ENCODE measurements around the gene CALR. TPM values are rescaled to one million over a fixed set of nuclear protein-coding genes. Genes with fewer than 3 reads are reported as not detected.
A peak's percentile ranks its signal among the peaks of the same experiment; 100 is the strongest.

The CALR gene
- total RNA-seq, 1 experiment from 2014 or later = 1,131 TPM

- DNase-seq = no peak
- H3K36me3 ChIP-seq (replicated peaks; ENCODE audit: control insufficient read depth, insufficient read depth, low read length) = peaks cover 24% of the 10 kb centered on the region
- no peak overlapping the region for H3K4me3 ChIP-seq (ENCODE audit: insufficient read depth, low read depth, low read length)
- peaks cover 11% of the 10 kb centered on the region for H3K27me3 ChIP-seq (ENCODE audit: control insufficient read depth, insufficient read depth, low read length)
Observed at GRCh38 chr19:12921047-12921446, 17.4 kb upstream of the CALR start.

GRCh38 chr19:12922959-12923358, 15.4 kb upstream of the CALR start:
- Histone ChIP-seq H3K36me3 (replicated peaks; ENCODE audit: control insufficient read depth, insufficient read depth, low read length) (peaks cover 33% of the 10 kb centered on the region), H3K4me3 (ENCODE audit: insufficient read depth, low read depth, low read length) (no peak overlapping the region), H3K27me3 (ENCODE audit: control insufficient read depth, insufficient read depth, low read length) (peaks cover 11% of the 10 kb centered on the region)
- DNase-seq = no peak

GRCh38 chr19:12924621-12925310, 13.6 kb upstream of the CALR start:
- Histone ChIP-seq H3K36me3 (replicated peaks; ENCODE audit: control insufficient read depth, insufficient read depth, low read length) (peaks cover 45% of the 10 kb centered on the region), H3K27me3 (ENCODE audit: control insufficient read depth, insufficient read depth, low read length) (no peaks in the 10 kb centered on the region), H3K4me3 (ENCODE audit: insufficient read depth, low read depth, low read length) (no peak overlapping the region)
- DNase-seq = peak; percentile 28

- Histone ChIP-seq H3K4me3 (ENCODE audit: insufficient read depth, low read depth, low read length) (no peak overlapping the region), H3K27me3 (ENCODE audit: control insufficient read depth, insufficient read depth, low read length) (no peaks in the 10 kb centered on the region), H3K36me3 (replicated peaks; ENCODE audit: control insufficient read depth, insufficient read depth, low read length) (peaks cover 33% of the 10 kb centered on the region)
- no peak for DNase-seq
Observed at GRCh38 chr19:12930002-12930645, 8.3 kb upstream of the CALR start.

- DNase-seq = no peak
- Histone ChIP-seq H3K27me3 (ENCODE audit: control insufficient read depth, insufficient read depth, low read length) (no peaks in the 10 kb centered on the region), H3K36me3 (replicated peaks; ENCODE audit: control insufficient read depth, insufficient read depth, low read length) (peaks cover 23% of the 10 kb centered on the region), H3K4me3 (ENCODE audit: insufficient read depth, low read depth, low read length) (peak overlapping the region; percentile 99)
Observed at GRCh38 chr19:12932392-12933286, 5.8 kb upstream of the CALR start.

GRCh38 chr19:12933287-12934072, 4.9 kb upstream of the CALR start, which contains the start of gene FARSA:
Gene FARSA (minus strand): TSS chr19:12933711. CDS start chr19:12933696, 15 bp downstream.
- peak; percentile 96 for DNase-seq
- H3K27me3 ChIP-seq (ENCODE audit: control insufficient read depth, insufficient read depth, low read length) = no peaks in the 10 kb centered on the region
- H3K4me3 ChIP-seq (ENCODE audit: insufficient read depth, low read depth, low read length) = peak within 1 kb of the TSS; percentile 99
- peaks cover 19% of the 10 kb centered on the region for H3K36me3 ChIP-seq (replicated peaks; ENCODE audit: control insufficient read depth, insufficient read depth, low read length)

- Histone ChIP-seq H3K4me3 (ENCODE audit: insufficient read depth, low read depth, low read length) (no peak overlapping the region), H3K27me3 (ENCODE audit: control insufficient read depth, insufficient read depth, low read length) (no peaks in the 10 kb centered on the region), H3K36me3 (replicated peaks; ENCODE audit: control insufficient read depth, insufficient read depth, low read length) (peaks cover 15% of the 10 kb centered on the region)
- DNase-seq = no peak
Observed at GRCh38 chr19:12935071-12935470, 3.3 kb upstream of the CALR start.

- no peak overlapping the region for H3K4me3 ChIP-seq (ENCODE audit: insufficient read depth, low read depth, low read length)
- DNase-seq = no peak
- peaks cover 23% of the 10 kb centered on the region for H3K36me3 ChIP-seq (replicated peaks; ENCODE audit: control insufficient read depth, insufficient read depth, low read length)
- H3K27me3 ChIP-seq (ENCODE audit: control insufficient read depth, insufficient read depth, low read length) = no peaks in the 10 kb centered on the region
Observed at GRCh38 chr19:12936582-12936981, 1.8 kb upstream of the CALR start.

GRCh38 chr19:12937093-12937926, 1.1 kb upstream of the CALR start:
- peak; percentile 85 for DNase-seq
- no peaks in the 10 kb centered on the region for H3K27me3 ChIP-seq (ENCODE audit: control insufficient read depth, insufficient read depth, low read length)
- peaks cover 26% of the 10 kb centered on the region for H3K36me3 ChIP-seq (replicated peaks; ENCODE audit: control insufficient read depth, insufficient read depth, low read length)
- H3K4me3 ChIP-seq (ENCODE audit: insufficient read depth, low read depth, low read length) = peak overlapping the region; percentile 98

- no peaks in the 10 kb centered on the region for H3K27me3 ChIP-seq (ENCODE audit: control insufficient read depth, insufficient read depth, low read length)
- peak; percentile 54 for DNase-seq
- H3K4me3 ChIP-seq (ENCODE audit: insufficient read depth, low read depth, low read length) = peak overlapping the region; percentile 98
- H3K36me3 ChIP-seq (replicated peaks; ENCODE audit: control insufficient read depth, insufficient read depth, low read length) = peaks cover 37% of the 10 kb centered on the region
Observed at GRCh38 chr19:12938779-12939601, 581 bp downstream of the CALR start.

GRCh38 chr19:12939975-12940423, 1.6 kb downstream of the CALR start:
- no peaks in the 10 kb centered on the region for H3K27me3 ChIP-seq (ENCODE audit: control insufficient read depth, insufficient read depth, low read length)
- H3K4me3 ChIP-seq (ENCODE audit: insufficient read depth, low read depth, low read length) = no peak overlapping the region
- peaks cover 37% of the 10 kb centered on the region for H3K36me3 ChIP-seq (replicated peaks; ENCODE audit: control insufficient read depth, insufficient read depth, low read length)

GRCh38 chr19:12940897-12941296, 2.5 kb downstream of the CALR start:
- Histone ChIP-seq H3K27me3 (ENCODE audit: control insufficient read depth, insufficient read depth, low read length) (no peaks in the 10 kb centered on the region), H3K36me3 (replicated peaks; ENCODE audit: control insufficient read depth, insufficient read depth, low read length) (peaks cover 37% of the 10 kb centered on the region), H3K4me3 (ENCODE audit: insufficient read depth, low read depth, low read length) (no peak overlapping the region)
- DNase-seq = no peak

More at GRCh38 chr19:12939975-12940423, 1.6 kb downstream of the CALR start:
- DNase-seq = no peak

Data from H7 (cell line).